ENCODE results near the gene SLIT3.

Gene SLIT3

DNA sequence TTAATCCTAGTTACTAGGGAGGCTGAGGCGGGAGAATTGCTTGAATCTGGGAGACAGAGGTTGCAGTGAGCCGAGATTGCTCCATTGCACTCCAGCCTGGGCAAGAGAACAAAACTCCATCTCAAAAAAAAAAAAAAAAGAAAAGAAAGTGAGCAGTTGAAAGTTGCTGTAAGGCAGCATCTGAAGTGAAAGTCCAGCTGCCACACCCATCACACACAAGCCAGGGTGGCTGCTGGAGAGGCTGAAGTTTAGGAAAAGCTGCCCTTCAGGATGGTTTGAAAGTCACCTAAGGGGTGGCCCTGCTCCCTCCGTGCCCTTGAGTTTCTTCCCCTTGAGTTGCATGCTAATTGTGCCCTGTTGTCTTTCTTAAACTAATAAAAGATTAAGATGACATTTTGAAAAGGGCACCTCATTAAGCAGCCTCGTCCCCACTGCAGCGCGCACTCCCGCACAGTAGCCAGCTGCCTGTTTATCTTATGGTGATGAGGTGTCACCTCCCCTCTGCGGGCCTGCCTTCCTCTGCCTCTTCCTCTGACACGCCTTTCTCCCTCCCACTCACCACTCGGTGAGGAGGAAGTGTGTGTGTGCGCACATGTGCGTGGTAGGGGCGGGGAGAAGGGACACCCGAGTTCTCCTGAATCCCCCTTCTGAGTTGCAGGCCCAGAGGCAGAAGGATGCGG, 617.6 kb downstream of the SLIT3 start:
- no peak overlapping the region for H3K27ac ChIP-seq (replicated peaks)
- peak in 1 of 2 experiments; percentile 8 for DNase-seq (ENCODE audit: low read depth in 1 of 2, low spot score in 1 of 2)
- H3K4me3 ChIP-seq (replicated peaks; ENCODE audit: insufficient read depth, low read length): no peak overlapping the region
- TF ChIP-seq, protein P1, sequence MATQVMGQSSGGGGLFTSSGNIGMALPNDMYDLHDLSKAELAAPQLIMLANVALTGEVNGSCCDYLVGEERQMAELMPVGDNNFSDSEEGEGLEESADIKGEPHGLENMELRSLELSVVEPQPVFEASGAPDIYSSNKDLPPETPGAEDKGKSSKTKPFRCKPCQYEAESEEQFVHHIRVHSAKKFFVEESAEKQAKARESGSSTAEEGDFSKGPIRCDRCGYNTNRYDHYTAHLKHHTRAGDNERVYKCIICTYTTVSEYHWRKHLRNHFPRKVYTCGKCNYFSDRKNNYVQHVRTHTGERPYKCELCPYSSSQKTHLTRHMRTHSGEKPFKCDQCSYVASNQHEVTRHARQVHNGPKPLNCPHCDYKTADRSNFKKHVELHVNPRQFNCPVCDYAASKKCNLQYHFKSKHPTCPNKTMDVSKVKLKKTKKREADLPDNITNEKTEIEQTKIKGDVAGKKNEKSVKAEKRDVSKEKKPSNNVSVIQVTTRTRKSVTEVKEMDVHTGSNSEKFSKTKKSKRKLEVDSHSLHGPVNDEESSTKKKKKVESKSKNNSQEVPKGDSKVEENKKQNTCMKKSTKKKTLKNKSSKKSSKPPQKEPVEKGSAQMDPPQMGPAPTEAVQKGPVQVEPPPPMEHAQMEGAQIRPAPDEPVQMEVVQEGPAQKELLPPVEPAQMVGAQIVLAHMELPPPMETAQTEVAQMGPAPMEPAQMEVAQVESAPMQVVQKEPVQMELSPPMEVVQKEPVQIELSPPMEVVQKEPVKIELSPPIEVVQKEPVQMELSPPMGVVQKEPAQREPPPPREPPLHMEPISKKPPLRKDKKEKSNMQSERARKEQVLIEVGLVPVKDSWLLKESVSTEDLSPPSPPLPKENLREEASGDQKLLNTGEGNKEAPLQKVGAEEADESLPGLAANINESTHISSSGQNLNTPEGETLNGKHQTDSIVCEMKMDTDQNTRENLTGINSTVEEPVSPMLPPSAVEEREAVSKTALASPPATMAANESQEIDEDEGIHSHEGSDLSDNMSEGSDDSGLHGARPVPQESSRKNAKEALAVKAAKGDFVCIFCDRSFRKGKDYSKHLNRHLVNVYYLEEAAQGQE (IDR thresholded peaks at IDR 0.05; ENCODE audit: insufficient replicate concordance, low read depth): no peak
- TF ChIP-seq, protein P2, sequence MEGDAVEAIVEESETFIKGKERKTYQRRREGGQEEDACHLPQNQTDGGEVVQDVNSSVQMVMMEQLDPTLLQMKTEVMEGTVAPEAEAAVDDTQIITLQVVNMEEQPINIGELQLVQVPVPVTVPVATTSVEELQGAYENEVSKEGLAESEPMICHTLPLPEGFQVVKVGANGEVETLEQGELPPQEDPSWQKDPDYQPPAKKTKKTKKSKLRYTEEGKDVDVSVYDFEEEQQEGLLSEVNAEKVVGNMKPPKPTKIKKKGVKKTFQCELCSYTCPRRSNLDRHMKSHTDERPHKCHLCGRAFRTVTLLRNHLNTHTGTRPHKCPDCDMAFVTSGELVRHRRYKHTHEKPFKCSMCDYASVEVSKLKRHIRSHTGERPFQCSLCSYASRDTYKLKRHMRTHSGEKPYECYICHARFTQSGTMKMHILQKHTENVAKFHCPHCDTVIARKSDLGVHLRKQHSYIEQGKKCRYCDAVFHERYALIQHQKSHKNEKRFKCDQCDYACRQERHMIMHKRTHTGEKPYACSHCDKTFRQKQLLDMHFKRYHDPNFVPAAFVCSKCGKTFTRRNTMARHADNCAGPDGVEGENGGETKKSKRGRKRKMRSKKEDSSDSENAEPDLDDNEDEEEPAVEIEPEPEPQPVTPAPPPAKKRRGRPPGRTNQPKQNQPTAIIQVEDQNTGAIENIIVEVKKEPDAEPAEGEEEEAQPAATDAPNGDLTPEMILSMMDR (IDR thresholded peaks at IDR 0.05; ENCODE audit: insufficient read depth, low read length): no peak
- no peak for TF ChIP-seq POLR2AphosphoS5 (IDR thresholded peaks at IDR 0.05; ENCODE audit: low read depth)
- no peak for TF ChIP-seq SPI1 (IDR thresholded peaks at IDR 0.05; ENCODE audit: borderline replicate concordance, low read depth)
- no peak for TF ChIP-seq GABPA (IDR thresholded peaks at IDR 0.05; ENCODE audit: low read depth)
- no peaks in the 10 kb centered on the region for H3K27me3 ChIP-seq (ENCODE audit: insufficient read depth, poor library complexity, severe bottlenecking)

DNA sequence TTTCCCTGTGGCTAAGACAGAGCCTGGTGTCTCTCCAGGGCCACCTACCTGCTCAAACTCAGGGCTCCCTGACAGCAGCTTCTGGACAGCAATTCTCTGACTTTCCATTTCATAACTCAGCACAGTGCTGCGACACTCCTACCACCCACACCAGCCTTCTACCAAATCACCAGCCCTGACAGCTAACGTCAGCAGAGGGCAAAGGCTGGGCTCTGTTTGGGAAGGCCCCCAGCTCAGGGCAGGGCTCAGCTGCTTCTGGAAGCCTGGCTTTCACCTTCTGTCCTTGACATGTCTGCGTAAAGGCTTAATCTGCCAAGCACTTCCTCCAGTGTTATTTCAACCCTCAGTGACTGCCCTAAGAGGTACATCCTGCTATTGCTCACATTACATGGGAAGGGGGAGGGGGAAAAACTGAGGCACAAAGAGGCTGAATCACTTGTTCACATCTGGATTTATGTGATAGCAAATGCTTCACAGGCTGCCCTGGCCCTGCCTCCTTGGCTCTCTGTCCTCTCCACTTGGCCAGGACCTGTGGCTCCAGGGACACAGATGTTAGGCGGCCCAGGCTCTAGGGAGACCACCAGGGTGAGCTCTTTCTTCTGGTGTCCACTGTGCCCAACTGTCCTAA, 619.3 kb downstream of the SLIT3 start:
- no peaks in the 10 kb centered on the region for H3K27me3 ChIP-seq (ENCODE audit: insufficient read depth, poor library complexity, severe bottlenecking)
- TF ChIP-seq, protein P2 (IDR thresholded peaks at IDR 0.05; ENCODE audit: insufficient read depth, low read length): no peak
- no peak for TF ChIP-seq GABPA (IDR thresholded peaks at IDR 0.05; ENCODE audit: low read depth)
- TF ChIP-seq, protein P1 (IDR thresholded peaks at IDR 0.05; ENCODE audit: insufficient replicate concordance, low read depth): no peak
- no peak for TF ChIP-seq SPI1 (IDR thresholded peaks at IDR 0.05; ENCODE audit: borderline replicate concordance, low read depth)
- TF ChIP-seq POLR2AphosphoS5 (IDR thresholded peaks at IDR 0.05; ENCODE audit: low read depth): no peak
- H3K27ac ChIP-seq (replicated peaks): no peak overlapping the region
- H3K4me3 ChIP-seq (replicated peaks; ENCODE audit: insufficient read depth, low read length): no peak overlapping the region
- no peak for DNase-seq (ENCODE audit: low read depth in 1 of 2, low spot score in 1 of 2)

DNA sequence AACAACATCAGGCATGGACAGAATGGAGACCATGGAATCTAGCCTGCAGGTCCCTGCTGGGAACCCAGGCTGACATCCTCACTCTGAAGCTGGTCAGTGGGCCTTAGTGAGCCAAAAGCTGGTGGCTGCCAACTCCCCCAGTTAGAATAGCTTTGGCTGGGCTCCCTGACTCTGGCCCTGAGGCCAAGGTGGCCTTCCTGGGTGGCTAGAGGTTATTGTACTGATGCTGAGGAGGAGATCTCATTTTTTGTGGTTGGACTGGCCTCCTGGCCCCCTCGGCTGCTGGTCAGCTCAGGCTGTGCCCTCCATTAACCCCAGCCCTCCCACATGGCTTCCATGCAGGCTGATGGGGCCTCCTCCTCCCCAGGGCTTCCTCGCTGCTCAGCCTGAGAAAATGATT, 620.5 kb downstream of the SLIT3 start:
- Histone ChIP-seq H3K27ac (replicated peaks) (no peak overlapping the region), H3K4me3 (replicated peaks; ENCODE audit: insufficient read depth, low read length) (no peak overlapping the region), H3K27me3 (ENCODE audit: insufficient read depth, poor library complexity, severe bottlenecking) (no peaks in the 10 kb centered on the region)
- DNase-seq (ENCODE audit: low read depth in 1 of 2, low spot score in 1 of 2): no peak
- TF ChIP-seq, protein P1 (IDR thresholded peaks at IDR 0.05; ENCODE audit: insufficient replicate concordance, low read depth): no peak
- TF ChIP-seq POLR2AphosphoS5 (IDR thresholded peaks at IDR 0.05; ENCODE audit: low read depth) (no peak), SPI1 (IDR thresholded peaks at IDR 0.05; ENCODE audit: borderline replicate concordance, low read depth) (no peak), GABPA (IDR thresholded peaks at IDR 0.05; ENCODE audit: low read depth) (no peak)
- TF ChIP-seq, protein P2 (IDR thresholded peaks at IDR 0.05; ENCODE audit: insufficient read depth, low read length): no peak
